ENCODE data around the gene TMED5. TPM values are rescaled to one million over a fixed set of nuclear protein-coding genes. Genes with fewer than 3 reads are reported as not detected.
"Not testable (repeated sequence)": the region's sequence is repeated elsewhere in the genome, so short reads cannot be mapped to it uniquely, and the experiment has no call there.

The TMED5 gene
- total RNA-seq, 1 experiment from 2014 or later = 51.0 TPM

- no TSS peak for BruUV-seq (replicated peaks)
- H3K36me3 ChIP-seq (ENCODE audit: low read depth) = peaks cover 35% of the 10 kb centered on the region
- H3K4me2 ChIP-seq = no peak overlapping the region
- CTCF ChIA-PET = no interaction called here
- no peaks in the 10 kb centered on the region; the same call in 1 of the 2 replicates for H3K9me2 ChIP-seq (ENCODE audit: insufficient read depth)
- TF ChIP-seq CTCF (conservative IDR thresholded peaks at IDR 0.05) (no peak), EZH2 (IDR thresholded peaks at IDR 0.05; ENCODE audit: low read depth) (no peak)
- H3K27ac ChIP-seq = no peak overlapping the region
- H4K20me1 ChIP-seq (ENCODE audit: insufficient read depth) = no peaks in the 10 kb centered on the region
- H3K27me3 ChIP-seq (ENCODE audit: insufficient read depth, low read depth) = no peaks in the 10 kb centered on the region
- H3K4me1 ChIP-seq (replicated peaks; ENCODE audit: insufficient read depth) = no peaks in the 10 kb centered on the region
- peaks cover 4% of the 10 kb centered on the region; the same call in 1 of the 2 replicates for H3F3A ChIP-seq (ENCODE audit: insufficient read depth, low read depth)
- DNase-seq = no peak
- H3K79me2 ChIP-seq (ENCODE audit: low read depth) = no peaks in the 10 kb centered on the region
- no peak overlapping the region for H3K4me3 ChIP-seq
- POLR2A ChIA-PET (ENCODE audit: unreplicated experiment) = interaction anchor here (0.6 kb wide), 1 partner anchor 70 kb away, joined by 3 read pairs; no protein-coding TSS in a partner anchor
- H3K9me3 ChIP-seq (ENCODE audit: insufficient read depth, low read depth) = no peaks in the 10 kb centered on the region
- no peak overlapping the region for H2AFZ ChIP-seq
- intact Hi-C loops (cut with micrococcal nuclease; ENCODE audit: unreplicated experiment) = no loop called here
These were observed 41.7 kb upstream of the TMED5 start for GRCh38 chr1:93221913-93222312.

GRCh38 chr1:93220716-93221115 is 40.5 kb upstream of the TMED5 start:
- H3K27me3 ChIP-seq (ENCODE audit: insufficient read depth, low read depth); H4K20me1 ChIP-seq (ENCODE audit: insufficient read depth); H2AFZ ChIP-seq; H3K9me3 ChIP-seq (ENCODE audit: insufficient read depth, low read depth); CTCF ChIA-PET; H3F3A ChIP-seq (ENCODE audit: insufficient read depth, low read depth); H3K27ac ChIP-seq; BruUV-seq (replicated peaks); H3K79me2 ChIP-seq (ENCODE audit: low read depth); H3K4me3 ChIP-seq; H3K9me2 ChIP-seq (ENCODE audit: insufficient read depth); H3K4me1 ChIP-seq (replicated peaks; ENCODE audit: insufficient read depth); POLR2A ChIA-PET (ENCODE audit: unreplicated experiment); DNase-seq; intact Hi-C loops (cut with micrococcal nuclease; ENCODE audit: unreplicated experiment); H3K4me2 ChIP-seq: not testable (repeated sequence)
- H3K36me3 ChIP-seq (ENCODE audit: low read depth) = peaks cover 40% of the 10 kb centered on the region

- no TSS peak for BruUV-seq (replicated peaks)
- no peak overlapping the region for H3K27ac ChIP-seq
- H3K79me2 ChIP-seq (ENCODE audit: low read depth) = no peaks in the 10 kb centered on the region
- no peak for TF ChIP-seq EZH2 (IDR thresholded peaks at IDR 0.05; ENCODE audit: low read depth)
- no peak for TF ChIP-seq CTCF (conservative IDR thresholded peaks at IDR 0.05)
- no peak overlapping the region for H3K4me3 ChIP-seq
- no peaks in the 10 kb centered on the region for H3K9me2 ChIP-seq (ENCODE audit: insufficient read depth)
- H3K9me3 ChIP-seq (ENCODE audit: insufficient read depth, low read depth) = no peaks in the 10 kb centered on the region
- H3K4me2 ChIP-seq = no peak overlapping the region
- H4K20me1 ChIP-seq (ENCODE audit: insufficient read depth) = no peaks in the 10 kb centered on the region
- intact Hi-C loops (cut with micrococcal nuclease; ENCODE audit: unreplicated experiment) = no loop called here
- H2AFZ ChIP-seq = no peak overlapping the region
- ChIA-PET CTCF (no interaction called here), POLR2A (ENCODE audit: unreplicated experiment) (no interaction called here)
- no peaks in the 10 kb centered on the region for H3F3A ChIP-seq (ENCODE audit: insufficient read depth, low read depth)
- H3K36me3 ChIP-seq (ENCODE audit: low read depth) = peaks cover 46% of the 10 kb centered on the region
- no peak for DNase-seq
- no peaks in the 10 kb centered on the region for H3K4me1 ChIP-seq (replicated peaks; ENCODE audit: insufficient read depth)
- H3K27me3 ChIP-seq (ENCODE audit: insufficient read depth, low read depth) = no peaks in the 10 kb centered on the region
These were observed 39.2 kb upstream of the TMED5 start for GRCh38 chr1:93219443-93219842.

GRCh38 chr1:93215322-93215721 is 35.1 kb upstream of the TMED5 start:
- no TSS peak for BruUV-seq (replicated peaks)
- no peak for TF ChIP-seq CTCF (conservative IDR thresholded peaks at IDR 0.05)
- H3K27me3 ChIP-seq (ENCODE audit: insufficient read depth, low read depth) = no peaks in the 10 kb centered on the region
- H3K36me3 ChIP-seq (ENCODE audit: low read depth) = peaks cover 46% of the 10 kb centered on the region; the same call in 1 of the 2 replicates
- H3K79me2 ChIP-seq (ENCODE audit: low read depth) = no peaks in the 10 kb centered on the region
- POLR2A ChIA-PET (ENCODE audit: unreplicated experiment) = no interaction called here
- no peaks in the 10 kb centered on the region for H4K20me1 ChIP-seq (ENCODE audit: insufficient read depth)
- CTCF ChIA-PET = no interaction called here
- no peak overlapping the region for H3K27ac ChIP-seq
- no peak for DNase-seq
- intact Hi-C loops (cut with micrococcal nuclease; ENCODE audit: unreplicated experiment) = no loop called here
- no peak overlapping the region for H3K4me3 ChIP-seq
- H3K4me2 ChIP-seq = no peak overlapping the region
- no peaks in the 10 kb centered on the region for H3K4me1 ChIP-seq (replicated peaks; ENCODE audit: insufficient read depth)
- H3K9me3 ChIP-seq (ENCODE audit: insufficient read depth, low read depth) = no peaks in the 10 kb centered on the region
- no peak overlapping the region for H2AFZ ChIP-seq
- H3K9me2 ChIP-seq (ENCODE audit: insufficient read depth) = no peaks in the 10 kb centered on the region
- H3F3A ChIP-seq (ENCODE audit: insufficient read depth, low read depth) = no peaks in the 10 kb centered on the region

Measured in PC-9 (cell line).